ENCODE results near the gene STAC2. TPM values are rescaled to one million over a fixed set of nuclear protein-coding genes. Genes with fewer than 3 reads are reported as not detected.
"Not testable (repeated sequence)": the region's sequence is repeated elsewhere in the genome, so short reads cannot be mapped to it uniquely, and the experiment has no call there.

Gene STAC2
- total RNA-seq (under 1 TPM; 0.23 to 0.27 TPM), polyA plus RNA-seq (under 1 TPM in 1 of 3 donors, not detected in 2; 0.07 TPM), total RNA-seq (0 to 0.64 (median 0.11) reads per million in 6 experiments)

GRCh38 chr17:39225308-39225958, at the start of gene STAC2:
TSS of gene STAC2 (minus strand) at chr17:39225945. CDS start at chr17:39225502, 443 bp downstream.
- DNase-seq (peak in 5 of 10 donors; percentile 37 to 66 (median 44)), ATAC-seq (peak; percentile 56 to 69)
- Mint-ChIP-seq H3K27me3 (peaks cover 6 to 32% (median 30%) of the 10 kb centered on the region in 5 donors), H3K9me3 (no peaks in the 10 kb centered on the region), H3K27ac (peak within 1 kb of the TSS in 7 of 10 donors; percentile 59 to 93 (median 81)), H3K4me3 (peak within 1 kb of the TSS; percentile 77 to 94 (median 84)), H3K4me1 (peaks cover 9 to 16% (median 13%) of the 10 kb centered on the region in 4 donors), H3K36me3 (no peaks in the 10 kb centered on the region)
- POLR2A ChIA-PET, result interaction anchor here (0.6 to 1.7 kb wide), 4 partner anchors 17 to 26 kb away, joined by 3 to 4 read pairs (median 3); partner anchors contain the start of gene RPL19

- no peak for ATAC-seq
- no peak overlapping the region for H3K4me3 Mint-ChIP-seq
- peaks cover 0 to 75% (median 5%) of the 10 kb centered on the region in 3 donors for H3K36me3 Mint-ChIP-seq
- H3K9me3 Mint-ChIP-seq, result no peaks in the 10 kb centered on the region
- no peaks in the 10 kb centered on the region for H3K27me3 Mint-ChIP-seq
- H3K4me1 Mint-ChIP-seq, result no peaks in the 10 kb centered on the region
- H3K27ac Mint-ChIP-seq, result no peak overlapping the region
- DNase-seq, result no peak
- POLR2A ChIA-PET, result no interaction called here
Measured at GRCh38 chr17:39271546-39271945, 45.8 kb upstream of the STAC2 start.

GRCh38 chr17:39270923-39271322, 45.2 kb upstream of the STAC2 start:
- POLR2A ChIA-PET, result interaction anchor here (0.6 kb wide), 1 partner anchor 22 kb away, joined by 3 read pairs; no protein-coding TSS in a partner anchor
- DNase-seq (no peak), ATAC-seq (no peak)
- no peaks in the 10 kb centered on the region for H3K27me3 Mint-ChIP-seq
- H3K4me1 Mint-ChIP-seq, result no peaks in the 10 kb centered on the region
- H3K9me3 Mint-ChIP-seq, result no peaks in the 10 kb centered on the region
- H3K27ac Mint-ChIP-seq, result no peak overlapping the region
- H3K4me3 Mint-ChIP-seq, result no peak overlapping the region
- H3K36me3 Mint-ChIP-seq, result peaks cover 0 to 81% (median 5%) of the 10 kb centered on the region in 3 donors

- H3K27me3 Mint-ChIP-seq, result no peaks in the 10 kb centered on the region
- H3K9me3 Mint-ChIP-seq, result no peaks in the 10 kb centered on the region
- ATAC-seq (no peak), DNase-seq (no peak)
- H3K4me1 Mint-ChIP-seq, result no peaks in the 10 kb centered on the region
- H3K4me3 Mint-ChIP-seq, result no peak overlapping the region
- H3K36me3 Mint-ChIP-seq, result peaks cover 0 to 91% (median 24%) of the 10 kb centered on the region in 3 donors
- POLR2A ChIA-PET, result no interaction called here
- peak overlapping the region in 3 of 10 donors; percentile 10 to 61 (median 49) for H3K27ac Mint-ChIP-seq
Measured at GRCh38 chr17:39264119-39264518, 38.4 kb upstream of the STAC2 start.

- no peaks in the 10 kb centered on the region for H3K9me3 Mint-ChIP-seq
- no peak overlapping the region for H3K4me3 Mint-ChIP-seq
- POLR2A ChIA-PET, result no interaction called here
- peaks cover 0 to 89% (median 22%) of the 10 kb centered on the region in 3 donors for H3K36me3 Mint-ChIP-seq
- H3K27me3 Mint-ChIP-seq, result no peaks in the 10 kb centered on the region
- no peak for DNase-seq
- H3K27ac Mint-ChIP-seq, result peak overlapping the region in 1 of 10 donors; percentile 58
- H3K4me1 Mint-ChIP-seq, result peaks cover 0 to 2% (median 0%) of the 10 kb centered on the region in 4 donors
- ATAC-seq, result no peak
Measured at GRCh38 chr17:39261286-39261685, 35.5 kb upstream of the STAC2 start.

GRCh38 chr17:39252788-39253460, 27.2 kb upstream of the STAC2 start:
- peaks cover 0 to 2% (median 0%) of the 10 kb centered on the region in 4 donors for H3K4me1 Mint-ChIP-seq
- peaks cover 0 to 45% (median 0%) of the 10 kb centered on the region in 3 donors for H3K36me3 Mint-ChIP-seq
- ATAC-seq (no peak), DNase-seq (no peak)
- H3K4me3 Mint-ChIP-seq, result no peak overlapping the region
- H3K9me3 Mint-ChIP-seq, result no peaks in the 10 kb centered on the region
- POLR2A ChIA-PET, result interaction anchor here (0.7 kb wide), 1 partner anchor 33 kb away, joined by 4 read pairs; no protein-coding TSS in a partner anchor
- H3K27ac Mint-ChIP-seq, result no peak overlapping the region
- H3K27me3 Mint-ChIP-seq, result no peaks in the 10 kb centered on the region

GRCh38 chr17:39251997-39252396, 26.3 kb upstream of the STAC2 start:
- Mint-ChIP-seq H3K4me1 (peaks cover 0 to 2% (median 0%) of the 10 kb centered on the region in 4 donors), H3K27me3 (no peaks in the 10 kb centered on the region), H3K4me3 (no peak overlapping the region), H3K27ac (peak overlapping the region in 1 of 10 donors; percentile 22), H3K9me3 (no peaks in the 10 kb centered on the region), H3K36me3 (peaks cover 0 to 37% (median 0%) of the 10 kb centered on the region in 3 donors)
- ATAC-seq (no peak), DNase-seq (no peak)
- POLR2A ChIA-PET, result interaction anchor here (0.7 kb wide), 1 partner anchor 32 kb away, joined by 4 read pairs; no protein-coding TSS in a partner anchor

- H3K9me3 Mint-ChIP-seq, H3K27me3 Mint-ChIP-seq, H3K27ac Mint-ChIP-seq, DNase-seq, H3K4me3 Mint-ChIP-seq, ATAC-seq, H3K4me1 Mint-ChIP-seq: not testable (repeated sequence)
- POLR2A ChIA-PET, result interaction anchor here (1.2 kb wide), 1 partner anchor 50 kb away, joined by 3 read pairs; the partner anchor contains the start of gene RPL19
- peaks cover 0 to 22% (median 0%) of the 10 kb centered on the region in 3 donors for H3K36me3 Mint-ChIP-seq
Measured at GRCh38 chr17:39250076-39250475, 24.3 kb upstream of the STAC2 start.

- H3K9me3 Mint-ChIP-seq, result no peaks in the 10 kb centered on the region
- DNase-seq (no peak), ATAC-seq (no peak)
- H3K4me1 Mint-ChIP-seq, result peaks cover 5 to 16% (median 13%) of the 10 kb centered on the region in 4 donors
- no peak overlapping the region for H3K4me3 Mint-ChIP-seq
- H3K27me3 Mint-ChIP-seq, result no peaks in the 10 kb centered on the region
- POLR2A ChIA-PET, result interaction anchor here (1.2 to 9.6 kb wide), 2 partner anchors 21 to 40 kb away, joined by 3 to 134 read pairs; partner anchors contain the start of gene STAC2
- peak overlapping the region in 1 of 10 donors; percentile 53 for H3K27ac Mint-ChIP-seq
- H3K36me3 Mint-ChIP-seq, result peaks cover 0 to 2% (median 0%) of the 10 kb centered on the region in 3 donors
Measured at GRCh38 chr17:39246274-39246673, 20.5 kb upstream of the STAC2 start.

- Mint-ChIP-seq H3K9me3 (no peaks in the 10 kb centered on the region), H3K4me1 (peaks cover 6 to 18% (median 15%) of the 10 kb centered on the region in 4 donors), H3K36me3 (peaks cover 0 to 2% (median 0%) of the 10 kb centered on the region in 3 donors), H3K27ac (peak overlapping the region in 6 of 10 donors; percentile 9 to 90 (median 68)), H3K4me3 (peak overlapping the region in 8 of 10 donors; percentile 27 to 65 (median 53)), H3K27me3 (no peaks in the 10 kb centered on the region)
- DNase-seq (peak; percentile 70 to 92 (median 84)), ATAC-seq (peak; percentile 89 to 92)
- POLR2A ChIA-PET, result interaction anchor here (0.5 to 9.6 kb wide), 9 partner anchors 9 to 278 kb away, joined by 3 to 134 read pairs (median 4); partner anchors contain the start of genes FBXO47, MED1 and RPL19
Measured at GRCh38 chr17:39244600-39245570, 19.1 kb upstream of the STAC2 start.

GRCh38 chr17:39244016-39244599, 18.4 kb upstream of the STAC2 start:
- ATAC-seq, result peak in 1 of 2 donors; percentile 4
- POLR2A ChIA-PET, result interaction anchor here (0.5 to 9.6 kb wide), 8 partner anchors 8 to 277 kb away, joined by 3 to 134 read pairs (median 4); partner anchors contain the start of genes FBXO47, MED1 and RPL19
- DNase-seq, result no peak
- peaks cover 9 to 25% (median 22%) of the 10 kb centered on the region in 4 donors for H3K4me1 Mint-ChIP-seq
- peaks cover 0 to 2% (median 0%) of the 10 kb centered on the region in 3 donors for H3K36me3 Mint-ChIP-seq
- H3K4me3 Mint-ChIP-seq, result peak overlapping the region in 3 of 10 donors; percentile 18 to 50 (median 27)
- no peaks in the 10 kb centered on the region for H3K27me3 Mint-ChIP-seq
- H3K9me3 Mint-ChIP-seq, result no peaks in the 10 kb centered on the region
- peak overlapping the region in 5 of 10 donors; percentile 13 to 56 (median 40) for H3K27ac Mint-ChIP-seq
